Gastrocnemius medialis (tissue), 4 donors: ENCODE results near the gene RBBP9.

Experiments used
- CTCF ChIP-seq, 5 experiments: fragments of 450-650 bp in 3 of 5; fragments of 200-600 bp in 2 of 5; sonication (generic) in 2 of 5; IDR thresholded peaks in 4 of 5; conservative IDR thresholded peaks in 1 of 5; 1 replicate in 4 of 5; 2 replicates in 1 of 5; pipeline ENCODE4 v1.5.1; 2016 to 2019; ENCODE audit warnings: antibody characterized with exemption in 5 of 5, mild to moderate bottlenecking in 3 of 5, moderate library complexity in 3 of 5
- POLR2A ChIP-seq, 2 donors: fragments of 450-650 bp; IDR thresholded peaks; one replicate each; pipeline ENCODE4 v1.6.1; 2017; ENCODE audit warnings: antibody characterized with exemption in 2 of 2, mild to moderate bottlenecking in 2 of 2, moderate library complexity in 2 of 2

GRCh38 chr20:18511571-18511970, 14.5 kb upstream of the RBBP9 start:
- TF ChIP-seq CTCF (IDR thresholded peaks at IDR 0.05 in 4 of 5, conservative IDR thresholded peaks at IDR 0.05 in 1 of 5) (no peak), POLR2A (IDR thresholded peaks at IDR 0.05) (no peak)
